ENCODE results near the gene SLU7. TPM values are rescaled to one million over a fixed set of nuclear protein-coding genes. Genes with fewer than 3 reads are reported as not detected.

Gene SLU7
- total and polyA plus RNA-seq, 2 of the 4 experiments (the other 2 are of a cell fraction), result 15.9 to 34.2 TPM

GRCh38 chr5:160380041-160380440 is 38.8 kb downstream of the SLU7 start:
- H3K27ac ChIP-seq (ENCODE audit: insufficient read depth, low read length), result no peak overlapping the region
- no peak overlapping the region for H3K23ac ChIP-seq (ENCODE audit: low read depth, low read length)
- POLR2A ChIA-PET (ENCODE audit: unreplicated experiment), result no interaction called here
- H3K4me3 ChIP-seq (ENCODE audit: insufficient read depth, low read depth, low read length), result no peak overlapping the region
- H2AK9ac ChIP-seq (replicated peaks; ENCODE audit: low read depth, low read length, poor library complexity), result no peak overlapping the region
- no peaks in the 10 kb centered on the region for H3K36me3 ChIP-seq (ENCODE audit: control insufficient read depth, insufficient read depth, low read length)
- no peaks in the 10 kb centered on the region for H4K20me1 ChIP-seq (ENCODE audit: insufficient read depth, low read length)
- H4K8ac ChIP-seq (ENCODE audit: low read depth in 2 of 2, low read length in 2 of 2), result no peak overlapping the region
- no peak overlapping the region for H3K18ac ChIP-seq (ENCODE audit: low read depth, low read length)
- H3K14ac ChIP-seq (replicated peaks; ENCODE audit: low read depth, low read length), result no peak overlapping the region
- H3K4me1 ChIP-seq (ENCODE audit: control insufficient read depth, insufficient read depth, low read length), result no peaks in the 10 kb centered on the region
- ATAC-seq (ENCODE audit: low read depth), result no peak
- no peak overlapping the region for H2AFZ ChIP-seq (replicated peaks; ENCODE audit: low read length, poor library complexity)
- no peak overlapping the region for H3K4ac ChIP-seq (ENCODE audit: low read depth, low read length)
- CTCF ChIA-PET, result interaction anchor here (1.4 kb wide), 1 partner anchor 11 kb away, joined by 5 read pairs; no protein-coding TSS in a partner anchor
- no peak overlapping the region for H3K56ac ChIP-seq (ENCODE audit: extremely low read depth, insufficient read depth, low read length)
- no peaks in the 10 kb centered on the region for H3K9me3 ChIP-seq (ENCODE audit: control insufficient read depth, insufficient read depth, low read length)
- no peak overlapping the region for H3K9ac ChIP-seq (ENCODE audit: low read depth, low read length)
- WGBS, 2 experiments (ENCODE audit: extremely low coverage in 2 of 2, insufficient read length in 1 of 2), result no CpG with 5 or more reads among the region's 2 CpGs
- no peak overlapping the region for H2BK20ac ChIP-seq (ENCODE audit: low read depth, low read length)
- no peak overlapping the region for H2BK15ac ChIP-seq (ENCODE audit: low read depth, low read length)
- H3K27me3 ChIP-seq (ENCODE audit: control insufficient read depth, insufficient read depth, low read length), result peaks cover 2% of the 10 kb centered on the region
- in situ Hi-C loops (cut with MboI; ENCODE audit: low sequenced_read_pairs), result no loop called here
- H2BK120ac ChIP-seq (ENCODE audit: low read depth, low read length), result no peak overlapping the region
- TF ChIP-seq CHD1 (IDR thresholded peaks at IDR 0.05; ENCODE audit: low read depth, low read length) (no peak), CTCF (conservative IDR thresholded peaks at IDR 0.05; ENCODE audit: low read depth, low read length) (no peak), USF2 (IDR thresholded peaks at IDR 0.05; ENCODE audit: low read depth, low read length) (no peak), RCOR1 (IDR thresholded peaks at IDR 0.05; ENCODE audit: insufficient replicate concordance, low read length) (no peak), MXI1 (IDR thresholded peaks at IDR 0.05; ENCODE audit: borderline replicate concordance, low read depth, low read length) (no peak), RAD21 (IDR thresholded peaks at IDR 0.05; ENCODE audit: low read length) (no peak), RFX5 (IDR thresholded peaks at IDR 0.05; ENCODE audit: low read depth, low read length) (no peak), POLR2A (IDR thresholded peaks at IDR 0.05; ENCODE audit: low read depth, low read length) (no peak), MAFK (IDR thresholded peaks at IDR 0.05; ENCODE audit: low read depth, low read length) (no peak), MAZ (IDR thresholded peaks at IDR 0.05; ENCODE audit: borderline replicate concordance, low read depth, low read length) (no peak), SMC3 (IDR thresholded peaks at IDR 0.05; ENCODE audit: low read depth, low read length) (no peak), CEBPB (IDR thresholded peaks at IDR 0.05; ENCODE audit: low read depth, low read length) (no peak), FOS (IDR thresholded peaks at IDR 0.05; ENCODE audit: low read depth, low read length) (no peak), ELK1 (IDR thresholded peaks at IDR 0.05; ENCODE audit: borderline replicate concordance, low read depth, low read length) (no peak), BHLHE40 (IDR thresholded peaks at IDR 0.05; ENCODE audit: low read depth, low read length) (no peak), NFE2L2 (IDR thresholded peaks at IDR 0.05; ENCODE audit: low read depth, low read length) (no peak)
- no peak for DNase-seq
- no TSS peak for BruUV-seq (replicated peaks)
- intact Hi-C loops (cut with micrococcal nuclease), result no loop called here
- peaks cover 3% of the 10 kb centered on the region; the same call in 1 of the 2 replicates for H3K9me1 ChIP-seq (ENCODE audit: insufficient read depth, low read length)
- no peaks in the 10 kb centered on the region for H3K79me1 ChIP-seq (ENCODE audit: low read depth in 1 of 2, low read length in 2 of 2)
- H3K4me2 ChIP-seq (ENCODE audit: low read depth, low read length), result no peak overlapping the region
- dilution Hi-C loops (cut with HindIII; ENCODE audit: low sequenced_read_pairs, unreplicated experiment), result no loop called here
- no peak overlapping the region for H4K91ac ChIP-seq (ENCODE audit: insufficient read depth, low read depth, low read length)
- H4K5ac ChIP-seq (ENCODE audit: low read depth, low read length), result no peak overlapping the region
- H2BK5ac ChIP-seq (ENCODE audit: low read depth, low read length, poor library complexity, severe bottlenecking), result no peak overlapping the region
- H2AK5ac ChIP-seq (ENCODE audit: low read depth, low read length), result no peak overlapping the region

All from IMR-90 (cell line).